Fibroblast of lung (primary cell): ENCODE results near the gene RPS19BP1. TPM values are rescaled to one million over a fixed set of nuclear protein-coding genes. Genes with fewer than 3 reads are reported as not detected.

Source experiments
- DNase-seq, 2 donors: peaks; one replicate each; pipeline versions ENCODE4 v3.0.0 to v3.0.0-alpha.2; 2010; ENCODE audit warnings: low read depth in 2 of 2
- H2AFZ ChIP-seq: 2 replicates; pipeline ENCODE4 v1.5.1; 2012; ENCODE audit warnings: low read length, control low read depth, inconsistent platforms
- H3K27ac ChIP-seq: 2 replicates; pipeline ENCODE4 v1.5.1; 2011; ENCODE audit warnings: low read length, control low read depth; ENCODE audit not compliant: insufficient read depth
- H3K27me3 ChIP-seq: 2 replicates; pipeline ENCODE4 v1.5.1; 2011; ENCODE audit warnings: mild to moderate bottlenecking, low read length; ENCODE audit not compliant: control insufficient read depth, insufficient read depth
- H3K36me3 ChIP-seq: 2 replicates; pipeline ENCODE4 v1.5.1; 2011; ENCODE audit warnings: low read length; ENCODE audit not compliant: control insufficient read depth, insufficient read depth
- H3K4me1 ChIP-seq: 2 replicates; pipeline ENCODE4 v1.5.1; 2011; ENCODE audit warnings: low read length; ENCODE audit not compliant: control insufficient read depth, insufficient read depth; ENCODE audit errors: extremely low read depth
- H3K4me2 ChIP-seq: 2 replicates; pipeline ENCODE4 v1.5.1; 2011; ENCODE audit warnings: low read length, control low read depth; ENCODE audit not compliant: insufficient read depth; ENCODE audit errors: extremely low read depth
- H3K4me3 ChIP-seq, 4 experiments: fragments of 200-600 bp in 1 of 4; sonication (generic) in 1 of 4; replicated peaks in 1 of 4; 2 replicates each; pipeline ENCODE4 v1.5.1; 2011 to 2016; ENCODE audit warnings: low read length in 4 of 4, low read depth in 3 of 4, mild to moderate bottlenecking in 3 of 4, control low read depth in 2 of 4, inconsistent platforms in 1 of 4, mixed read lengths in 1 of 4; ENCODE audit not compliant: insufficient read depth in 1 of 4; ENCODE audit errors: control extremely low read depth in 1 of 4
- H3K79me2 ChIP-seq: 2 replicates; pipeline ENCODE4 v1.5.1; 2012; ENCODE audit warnings: mild to moderate bottlenecking, low read length, inconsistent platforms; ENCODE audit not compliant: control insufficient read depth, insufficient read depth
- H3K9ac ChIP-seq: 2 replicates; pipeline ENCODE4 v1.5.1; 2011; ENCODE audit warnings: mild to moderate bottlenecking, low read length, control low read depth; ENCODE audit not compliant: insufficient read depth
- H3K9me3 ChIP-seq: 2 replicates; pipeline ENCODE4 v1.5.1; 2012; ENCODE audit warnings: low read depth, low read length; ENCODE audit not compliant: control insufficient read depth, insufficient read depth
- H4K20me1 ChIP-seq: 2 replicates; pipeline ENCODE4 v1.5.1; 2011; ENCODE audit warnings: low read length; ENCODE audit not compliant: control insufficient read depth, insufficient read depth; ENCODE audit errors: extremely low read depth
- CTCF ChIP-seq, 2 donors: IDR thresholded peaks in 1 of 2; conservative IDR thresholded peaks in 1 of 2; 1 replicate in 1 of 2; 2 replicates in 1 of 2; pipeline ENCODE4 v1.5.1; 2011 to 2012; ENCODE audit warnings: low read length in 2 of 2, control low read depth in 1 of 2, inconsistent platforms in 1 of 2, low read depth in 1 of 2, mild to moderate bottlenecking in 1 of 2
- EZH2 ChIP-seq: IDR thresholded peaks from 2 replicates; pipeline ENCODE4 v1.5.1; 2012; ENCODE audit warnings: low read length, control low read depth, mild to moderate bottlenecking; ENCODE audit errors: missing control alignments
- polyA plus RNA-seq, 2 donors: library from polyadenylated mRNA; depleted of rRNA in 1 of 2; stranded (reverse) in 1 of 2; unstranded in 1 of 2; fragments of >200 nt; gene quantifications; 2 replicates each; pipeline ENCODE4 v1.2.1, GENCODE V29; 2011 to 2012; ENCODE audit warnings: missing spikeins in 1 of 2
- total RNA-seq: library from RNA; depleted of rRNA; stranded (reverse); fragments of >200 nt; gene quantifications from 2 replicates; pipeline ENCODE4 v1.2.1, GENCODE V29; 2014

RPS19BP1 gene
- total and polyA plus RNA-seq, 2 donors (not counting 1 experiment from before 2014, with no cell fraction given), result 41.6 to 44.3 TPM

GRCh38 chr22:39482768-39483167 lies 49.8 kb downstream of the RPS19BP1 start:
- DNase-seq, result peak in 1 of 2 donors; percentile 62

GRCh38 chr22:39481595-39481994 lies 51.0 kb downstream of the RPS19BP1 start:
- Histone ChIP-seq H3K79me2 (no peaks in the 10 kb centered on the region), H3K36me3 (no peaks in the 10 kb centered on the region), H3K27ac (no peak overlapping the region), H3K4me3 (no peak overlapping the region), H3K4me1 (no peaks in the 10 kb centered on the region), H4K20me1 (no peaks in the 10 kb centered on the region), H3K9me3 (no peaks in the 10 kb centered on the region), H3K4me2 (no peak overlapping the region), H3K9ac (no peak overlapping the region), H3K27me3 (no peaks in the 10 kb centered on the region), H2AFZ (no peak overlapping the region)
- DNase-seq, result no peak
- TF ChIP-seq EZH2, result no peak
- TF ChIP-seq CTCF (conservative IDR thresholded peaks at IDR 0.05 in 1 of 2, IDR thresholded peaks at IDR 0.05 in 1 of 2; ENCODE audit: low read depth in 1 of 2, low read length in 2 of 2), result no peak

More at GRCh38 chr22:39482768-39483167, 49.8 kb downstream of the RPS19BP1 start:
- Histone ChIP-seq H3K4me3 (no peak overlapping the region), H3K9ac (no peak overlapping the region), H3K27ac (no peak overlapping the region), H3K9me3 (no peaks in the 10 kb centered on the region), H3K4me2 (no peak overlapping the region), H4K20me1 (no peaks in the 10 kb centered on the region), H3K36me3 (no peaks in the 10 kb centered on the region), H3K79me2 (no peaks in the 10 kb centered on the region), H3K4me1 (no peaks in the 10 kb centered on the region), H2AFZ (no peak overlapping the region), H3K27me3 (no peaks in the 10 kb centered on the region)
- no peak for TF ChIP-seq CTCF (conservative IDR thresholded peaks at IDR 0.05 in 1 of 2, IDR thresholded peaks at IDR 0.05 in 1 of 2; ENCODE audit: low read depth in 1 of 2, low read length in 2 of 2)
- TF ChIP-seq EZH2, result no peak

GRCh38 chr22:39481054-39481453 lies 51.5 kb downstream of the RPS19BP1 start:
- no peaks in the 10 kb centered on the region for H3K4me1 ChIP-seq
- no peak overlapping the region for H3K4me2 ChIP-seq
- no peak overlapping the region for H3K27ac ChIP-seq
- H3K4me3 ChIP-seq, result no peak overlapping the region
- no peaks in the 10 kb centered on the region for H3K9me3 ChIP-seq
- H3K27me3 ChIP-seq, result no peaks in the 10 kb centered on the region
- no peaks in the 10 kb centered on the region for H4K20me1 ChIP-seq
- DNase-seq, result peak in 1 of 2 donors; percentile 22
- no peak overlapping the region for H2AFZ ChIP-seq
- no peaks in the 10 kb centered on the region for H3K36me3 ChIP-seq
- H3K9ac ChIP-seq, result no peak overlapping the region
- TF ChIP-seq CTCF (conservative IDR thresholded peaks at IDR 0.05 in 1 of 2, IDR thresholded peaks at IDR 0.05 in 1 of 2; ENCODE audit: low read depth in 1 of 2, low read length in 2 of 2), result no peak
- no peak for TF ChIP-seq EZH2
- H3K79me2 ChIP-seq, result no peaks in the 10 kb centered on the region
